SK-N-SH (cell line): ENCODE data around the gene MYOCD. TPM values are rescaled to one million over a fixed set of nuclear protein-coding genes. Genes with fewer than 3 reads are reported as not detected.

ENCODE experiments used
- CTCF ChIA-PET: fragments of 300-600, 350-600 bp; formaldehyde crosslinking; extraction: SDS; loops from one replicate; lab custom pipeline; 2021; lab: Yijun Ruan, JAX
- POLR2A ChIA-PET: fragments of 350-600 bp; sonication (Branson Sonifier 250); formaldehyde crosslinking; extraction: SDS; loops from one replicate; lab custom pipeline; 2020; ENCODE audit warnings: antibody characterized with exemption, inconsistent platforms; lab: Yijun Ruan, JAX
- DNase-seq: peaks from one replicate; pipeline ENCODE4 v3.0.0; 2012
- H2AFZ ChIP-seq: fragments of 200-600 bp; sonication (generic); 2 replicates; pipeline ENCODE4 v1.8.1; 2016; ENCODE audit warnings: antibody characterized with exemption, mild to moderate bottlenecking, low read depth
- H3F3A ChIP-seq: fragments of 200-600 bp; sonication (generic); replicated peaks from 2 replicates; pipeline ENCODE3; 2016; ENCODE audit warnings: antibody characterized with exemption, mild to moderate bottlenecking; ENCODE audit not compliant: insufficient read depth
- H3K27ac ChIP-seq, 2 experiments: fragments of 200-500 bp in 1 of 2; fragments of 200-600 bp in 1 of 2; sonication (Bioruptor generic) in 1 of 2; sonication (generic), shearing (Covaris generic) in 1 of 2; 2 replicates each; pipeline versions ENCODE4 v1.5.1 to v1.6.1; 2014 to 2016; ENCODE audit warnings: low read depth in 2 of 2, inconsistent platforms in 1 of 2, low read length in 1 of 2, mild to moderate bottlenecking in 1 of 2, mixed read lengths in 1 of 2
- H3K27me3 ChIP-seq: fragments of 200-600 bp; sonication (generic), shearing (Covaris generic); 2 replicates; pipeline ENCODE4 v1.6.1; 2016; ENCODE audit warnings: mixed run types; ENCODE audit not compliant: insufficient read depth
- H3K36me3 ChIP-seq, 2 experiments: fragments of 200-500 bp in 1 of 2; fragments of 200-600 bp in 1 of 2; sonication (Bioruptor generic) in 1 of 2; sonication (generic) in 1 of 2; replicated peaks in 1 of 2; 2 replicates each; pipeline versions ENCODE3 to v1.5.1; 2014 to 2016; ENCODE audit warnings: low read length in 1 of 2, mild to moderate bottlenecking in 1 of 2; ENCODE audit not compliant: insufficient read depth in 2 of 2, control insufficient read depth in 1 of 2
- H3K4me1 ChIP-seq, 2 experiments: fragments of 200-500 bp in 1 of 2; fragments of 200-600 bp in 1 of 2; sonication (Bioruptor generic) in 1 of 2; sonication (generic), shearing (Covaris generic) in 1 of 2; 2 replicates each; pipeline versions ENCODE4 v1.5.1 to v1.6.1; 2014 to 2016; ENCODE audit warnings: low read depth in 1 of 2, low read length in 1 of 2, mixed run types in 1 of 2; ENCODE audit not compliant: insufficient read depth in 2 of 2, control insufficient read depth in 1 of 2
- H3K4me2 ChIP-seq: fragments of 200-600 bp; sonication (generic), shearing (Covaris generic); 2 replicates; pipeline ENCODE4 v1.6.1; 2017; ENCODE audit warnings: mixed run types
- H3K4me3 ChIP-seq, 2 experiments: fragments of 200-500 bp in 1 of 2; fragments of 200-600 bp in 1 of 2; sonication (Bioruptor generic) in 1 of 2; sonication (generic), shearing (Covaris generic) in 1 of 2; 2 replicates each; pipeline versions ENCODE4 v1.5.1 to v1.8.1; 2014 to 2016; ENCODE audit warnings: low read depth in 2 of 2, inconsistent platforms in 1 of 2, low read length in 1 of 2, mild to moderate bottlenecking in 1 of 2, mixed read lengths in 1 of 2, moderate library complexity in 1 of 2
- H3K79me2 ChIP-seq: fragments of 200-600 bp; sonication (generic); 2 replicates; pipeline ENCODE4 v1.8.1; 2017; ENCODE audit warnings: mild to moderate bottlenecking; ENCODE audit not compliant: insufficient read depth
- H3K9ac ChIP-seq: fragments of 200-600 bp; sonication (generic); 2 replicates; pipeline ENCODE4 v1.6.1; 2017; ENCODE audit warnings: mixed run types
- H3K9me2 ChIP-seq: fragments of 200-600 bp; sonication (generic); 2 replicates; pipeline ENCODE4 v1.6.1; 2017; ENCODE audit warnings: mixed run types
- H3K9me3 ChIP-seq: fragments of 200-600 bp; sonication (generic); 2 replicates; pipeline ENCODE4 v1.6.1; 2017; ENCODE audit warnings: mixed run types, mild to moderate bottlenecking, moderate library complexity
- H4K20me1 ChIP-seq: fragments of 200-600 bp; sonication (generic); 2 replicates; pipeline ENCODE4 v1.6.1; 2017; ENCODE audit warnings: mild to moderate bottlenecking, mixed run types; ENCODE audit not compliant: insufficient read depth
- FOSL2 ChIP-seq: IDR thresholded peaks from 2 replicates; pipeline ENCODE4 v1.4.0; 2012; ENCODE audit warnings: low read depth, mild to moderate bottlenecking, moderate library complexity, borderline replicate concordance
- FOXJ3 ChIP-seq: sonication (generic); formaldehyde crosslinking; IDR thresholded peaks from 2 replicates; pipeline ENCODE4 v1.5.1; 2020; ENCODE audit warnings: mild to moderate bottlenecking, missing genetic modification reagents
- GABPA ChIP-seq: IDR thresholded peaks from 2 replicates; pipeline ENCODE4 v1.4.0; 2012; ENCODE audit warnings: low read depth, mild to moderate bottlenecking
- GATA2 ChIP-seq: sonication (generic); formaldehyde crosslinking; IDR thresholded peaks from 2 replicates; pipeline ENCODE4 v1.5.0; 2020; ENCODE audit warnings: mild to moderate bottlenecking, missing genetic modification reagents
- JUND ChIP-seq: IDR thresholded peaks from 2 replicates; pipeline ENCODE4 v1.4.0; 2012
- MAX ChIP-seq: IDR thresholded peaks from 2 replicates; pipeline ENCODE4 v1.4.0; 2012; ENCODE audit warnings: low read depth
- MXI1 ChIP-seq: IDR thresholded peaks from 2 replicates; pipeline ENCODE4 v1.6.1; 2012; ENCODE audit warnings: mild to moderate bottlenecking, low read depth, low read length, improper control_type of control experiment
- PBX3 ChIP-seq: IDR thresholded peaks from 2 replicates; pipeline ENCODE4; 2012
- POLR2AphosphoS5 ChIP-seq: IDR thresholded peaks from 2 replicates; pipeline ENCODE4 v1.6.1; 2012; ENCODE audit warnings: low read depth, low read length
- RAD21 ChIP-seq: IDR thresholded peaks from 2 replicates; pipeline ENCODE4 v1.6.1; 2012; ENCODE audit warnings: mild to moderate bottlenecking, low read length
- REST ChIP-seq: IDR thresholded peaks from 2 replicates; pipeline ENCODE4 v1.6.1; 2012; ENCODE audit warnings: mild to moderate bottlenecking, low read depth, low read length, moderate library complexity
- RFX5 ChIP-seq: IDR thresholded peaks from 2 replicates; pipeline ENCODE4 v1.6.1; 2012; ENCODE audit warnings: mild to moderate bottlenecking, improper control_type of control experiment, low read length
- RXRA ChIP-seq: IDR thresholded peaks from 2 replicates; pipeline ENCODE4 v1.4.0; 2012; ENCODE audit warnings: low read depth, mild to moderate bottlenecking, borderline replicate concordance
- SIN3A ChIP-seq: IDR thresholded peaks from 2 replicates; pipeline ENCODE4 v1.6.1; 2012; ENCODE audit warnings: low read depth, mild to moderate bottlenecking, low read length, moderate library complexity, borderline replicate concordance
- TEAD4 ChIP-seq: IDR thresholded peaks from 2 replicates; pipeline ENCODE4 v1.4.0; 2012; ENCODE audit warnings: mild to moderate bottlenecking, borderline replicate concordance; ENCODE audit not compliant: insufficient read depth
- USF1 ChIP-seq: IDR thresholded peaks from 2 replicates; pipeline ENCODE4 v1.4.0; 2012; ENCODE audit warnings: low read depth, borderline replicate concordance
- USF2 ChIP-seq: fragments of 150-350 bp; IDR thresholded peaks from 2 replicates; pipeline ENCODE4 v1.6.1; 2017; ENCODE audit warnings: antibody characterized with exemption, low read length, low read depth, borderline replicate concordance
- YY1 ChIP-seq: IDR thresholded peaks from 2 replicates; pipeline ENCODE4 v1.4.0; 2012; ENCODE audit warnings: low read depth, mild to moderate bottlenecking
- ZBTB33 ChIP-seq: IDR thresholded peaks from 2 replicates; pipeline ENCODE4 v1.4.0; 2012; ENCODE audit warnings: low read depth, borderline replicate concordance
- WGBS: methylation state at CpG from one replicate; pipeline ENCODE4 v1.1.6; 2017; ENCODE audit warnings: low lambda C conversion rate; 5-methylcytosine and 5-hydroxymethylcytosine counted together
- polyA plus RNA-seq, 3 experiments: library from polyadenylated mRNA; depleted of rRNA; stranded (reverse); fragments of >200 nt; gene quantifications; 2 replicates each; pipeline ENCODE4 v1.2.3, GENCODE V29; 2012

MYOCD gene
- polyA plus RNA-seq, 1 of the 3 experiments (the other 2 are of a cell fraction): not detected

GRCh38 chr17:12712941-12713340 lies 47.3 kb downstream of the MYOCD start:
- 11% methylated on average over 3 of the region's 3 CpGs for WGBS
- ChIA-PET CTCF (no interaction called here), POLR2A (no interaction called here)
- no peaks in the 10 kb centered on the region for H3K4me1 ChIP-seq
- H3K4me2 ChIP-seq: no peak overlapping the region
- no peak overlapping the region for H3K4me3 ChIP-seq
- TF ChIP-seq MAX (no peak), GATA2 (no peak), SIN3A (no peak), USF2 (no peak), GABPA (no peak), JUND (no peak), YY1 (no peak), ZBTB33 (no peak), REST (no peak), POLR2AphosphoS5 (no peak), RFX5 (no peak), FOXJ3 (CRISPR knock-in tag) (no peak), TEAD4 (no peak), PBX3 (no peak), RAD21 (no peak), MXI1 (no peak), RXRA (no peak), USF1 (no peak), FOSL2 (no peak)
- no peaks in the 10 kb centered on the region for H4K20me1 ChIP-seq
- no peaks in the 10 kb centered on the region for H3K36me3 ChIP-seq
- H3K79me2 ChIP-seq: no peaks in the 10 kb centered on the region
- DNase-seq: no peak
- H3K27me3 ChIP-seq: peaks cover 6% of the 10 kb centered on the region; the same call in 1 of the 2 replicates
- no peaks in the 10 kb centered on the region for H3K9me2 ChIP-seq
- H2AFZ ChIP-seq: no peak overlapping the region
- no peaks in the 10 kb centered on the region for H3F3A ChIP-seq
- H3K9me3 ChIP-seq: no peaks in the 10 kb centered on the region
- no peak overlapping the region for H3K9ac ChIP-seq
- H3K27ac ChIP-seq: no peak overlapping the region
